Stimulated activated CD8-positive, alpha-beta memory T cell treated with anti-CD3 and anti-CD28 coated beads, Interleukin-7, amount 100 ng/mL, for 1 hour (primary cell): Measurements from ENCODE around the gene ELAC2.
"Not testable (repeated sequence)": the region's sequence is repeated elsewhere in the genome, so short reads cannot be mapped to it uniquely, and the experiment has no call there.

ENCODE experiments used
- DNase-seq, 2 donors: peaks; one replicate each; pipeline ENCODE4 v3.0.0-alpha.2; 2020; ENCODE audit warnings: low read depth in 2 of 2

Gene ELAC2

GRCh38 chr17:12990041-12990808, 27.6 kb downstream of the ELAC2 start:
- DNase-seq: no peak

- no peak for DNase-seq
These were observed 30.7 kb downstream of the ELAC2 start for GRCh38 chr17:12987120-12987519.

- no peak for DNase-seq
These were observed 32.2 kb downstream of the ELAC2 start for GRCh38 chr17:12985431-12986293.

- no peak for DNase-seq
These were observed 33.6 kb downstream of the ELAC2 start for GRCh38 chr17:12983991-12984884.

- DNase-seq: no peak
These were observed 35.6 kb downstream of the ELAC2 start for GRCh38 chr17:12982224-12982623.

- DNase-seq: no peak
These were observed 37.9 kb downstream of the ELAC2 start for GRCh38 chr17:12979826-12980500.

GRCh38 chr17:12979246-12979645, 38.6 kb downstream of the ELAC2 start:
- DNase-seq: no peak

GRCh38 chr17:12978787-12979186, 39.0 kb downstream of the ELAC2 start:
- DNase-seq: not testable (repeated sequence)

- DNase-seq: no peak
These were observed 40.6 kb downstream of the ELAC2 start for GRCh38 chr17:12977008-12977751.

GRCh38 chr17:12974005-12974531, 43.8 kb downstream of the ELAC2 start:
- no peak for DNase-seq

GRCh38 chr17:12973496-12974004, 44.3 kb downstream of the ELAC2 start:
- DNase-seq: no peak

GRCh38 chr17:12967962-12968361, 49.9 kb downstream of the ELAC2 start:
- DNase-seq: no peak

- no peak for DNase-seq
These were observed 51.4 kb downstream of the ELAC2 start for GRCh38 chr17:12966413-12966812.

- DNase-seq: no peak
These were observed 51.8 kb downstream of the ELAC2 start for GRCh38 chr17:12965988-12966387.

GRCh38 chr17:12964840-12965239, 53.0 kb downstream of the ELAC2 start:
- DNase-seq: no peak

- no peak for DNase-seq
These were observed 53.7 kb downstream of the ELAC2 start for GRCh38 chr17:12964162-12964561.

- no peak for DNase-seq
These were observed 54.3 kb downstream of the ELAC2 start for GRCh38 chr17:12963505-12963904.

- DNase-seq: no peak
These were observed 56.2 kb downstream of the ELAC2 start for GRCh38 chr17:12961655-12962054.

- DNase-seq: no peak
These were observed 58.4 kb downstream of the ELAC2 start for GRCh38 chr17:12959441-12959840.

GRCh38 chr17:12958786-12959185, 59.0 kb downstream of the ELAC2 start:
- no peak for DNase-seq
